AG04449 (cell line): ENCODE results near the gene CCSAP.

ENCODE experiments used
- CTCF ChIA-PET: fragments of 350-600 bp; formaldehyde crosslinking; extraction: SDS; loops from one replicate; lab custom pipeline; 2021; ENCODE audit warnings: antibody characterized with exemption; lab: Yijun Ruan, JAX
- POLR2A ChIA-PET: fragments of 400-600, 350-600 bp; formaldehyde crosslinking; extraction: SDS; loops from one replicate; lab custom pipeline; 2020; ENCODE audit warnings: antibody characterized with exemption, inconsistent platforms; lab: Yijun Ruan, JAX
- DNase-seq: peaks from one replicate; pipeline ENCODE4 v3.0.0-alpha.2; 2010; ENCODE audit warnings: low read depth, low spot score
- H3K4me3 ChIP-seq: 2 replicates; pipeline ENCODE4 v1.5.1; 2011; ENCODE audit warnings: low read depth, mild to moderate bottlenecking, control low read depth, low read length
- TF ChIP-seq, protein P1 (sequence below): IDR thresholded peaks from one replicate; pipeline ENCODE4 v1.5.1; 2011; ENCODE audit warnings: mild to moderate bottlenecking, moderate library complexity, low read length, control low read depth, inconsistent platforms; ENCODE audit not compliant: insufficient read depth; ENCODE audit errors: missing control alignments

Gene CCSAP

DNA sequence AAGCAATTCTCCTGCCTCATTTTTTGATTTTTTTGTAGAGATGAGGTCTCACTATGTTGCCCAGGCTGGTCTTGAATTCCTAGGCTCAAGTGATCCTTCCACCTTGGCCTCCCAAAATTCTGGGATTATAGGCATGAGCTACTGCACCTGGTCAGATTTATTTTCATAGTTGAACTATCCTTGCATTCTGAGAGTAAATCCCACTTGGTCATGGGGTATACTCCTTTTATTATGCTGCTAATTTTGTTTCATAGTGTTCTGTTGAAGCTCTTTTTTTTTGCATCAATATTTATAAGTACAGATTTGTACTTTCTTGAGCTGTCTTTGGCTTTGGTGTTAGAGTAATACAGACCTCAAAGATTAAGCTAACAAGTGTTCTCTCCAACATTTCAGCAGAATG, 12.8 kb upstream of the CCSAP start:
- DNase-seq = no peak
- TF ChIP-seq, protein P1, sequence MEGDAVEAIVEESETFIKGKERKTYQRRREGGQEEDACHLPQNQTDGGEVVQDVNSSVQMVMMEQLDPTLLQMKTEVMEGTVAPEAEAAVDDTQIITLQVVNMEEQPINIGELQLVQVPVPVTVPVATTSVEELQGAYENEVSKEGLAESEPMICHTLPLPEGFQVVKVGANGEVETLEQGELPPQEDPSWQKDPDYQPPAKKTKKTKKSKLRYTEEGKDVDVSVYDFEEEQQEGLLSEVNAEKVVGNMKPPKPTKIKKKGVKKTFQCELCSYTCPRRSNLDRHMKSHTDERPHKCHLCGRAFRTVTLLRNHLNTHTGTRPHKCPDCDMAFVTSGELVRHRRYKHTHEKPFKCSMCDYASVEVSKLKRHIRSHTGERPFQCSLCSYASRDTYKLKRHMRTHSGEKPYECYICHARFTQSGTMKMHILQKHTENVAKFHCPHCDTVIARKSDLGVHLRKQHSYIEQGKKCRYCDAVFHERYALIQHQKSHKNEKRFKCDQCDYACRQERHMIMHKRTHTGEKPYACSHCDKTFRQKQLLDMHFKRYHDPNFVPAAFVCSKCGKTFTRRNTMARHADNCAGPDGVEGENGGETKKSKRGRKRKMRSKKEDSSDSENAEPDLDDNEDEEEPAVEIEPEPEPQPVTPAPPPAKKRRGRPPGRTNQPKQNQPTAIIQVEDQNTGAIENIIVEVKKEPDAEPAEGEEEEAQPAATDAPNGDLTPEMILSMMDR = no peak
- CTCF ChIA-PET = interaction anchor here (1.3 kb wide), 1 partner anchor 13 kb away, joined by 3 read pairs; the partner anchor contains the start of gene CCSAP
- POLR2A ChIA-PET = no interaction called here
- H3K4me3 ChIP-seq = no peak overlapping the region

DNA sequence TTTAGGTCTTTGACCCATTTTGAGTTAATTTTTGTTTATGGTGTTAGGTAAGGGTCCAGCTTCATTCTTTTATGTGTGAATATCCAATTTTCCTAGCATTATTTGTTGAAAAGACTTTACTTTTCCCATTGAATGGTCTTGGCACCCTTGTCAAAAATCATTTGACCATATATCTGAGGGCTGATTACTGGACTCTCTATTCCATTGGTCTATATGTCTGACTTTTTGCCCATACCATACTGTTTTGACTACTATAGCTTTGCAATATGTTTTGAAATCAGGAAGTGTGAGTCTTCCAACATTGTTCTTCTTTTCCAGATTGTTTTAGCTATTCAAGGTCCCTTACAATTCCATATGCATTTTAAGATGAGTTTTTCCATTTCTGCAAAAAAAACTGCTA, 11.4 kb upstream of the CCSAP start:
- TF ChIP-seq, protein P1 = no peak
- H3K4me3 ChIP-seq = no peak overlapping the region
- ChIA-PET POLR2A (no interaction called here), CTCF (no interaction called here)
- DNase-seq = no peak

DNA sequence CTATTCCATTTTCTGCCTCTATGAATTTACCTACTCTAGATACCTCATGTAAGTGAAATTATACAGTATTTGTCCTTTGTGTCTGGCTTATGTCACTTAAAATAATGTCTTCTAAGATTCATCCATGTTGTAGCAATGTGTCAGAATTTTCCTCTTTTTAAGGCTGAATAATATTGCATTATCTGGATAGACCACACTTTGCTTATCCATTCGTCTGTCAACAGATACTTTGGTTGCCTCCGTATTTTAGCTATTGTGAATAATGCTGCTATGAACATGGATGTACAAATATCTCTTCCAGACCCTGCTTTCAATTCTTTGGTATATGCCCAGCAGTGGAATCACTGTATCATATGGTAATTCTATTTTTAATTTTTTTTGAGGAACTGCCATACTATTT, 10.1 kb upstream of the CCSAP start:
- TF ChIP-seq, protein P1 = no peak
- no peak for DNase-seq
- POLR2A ChIA-PET = no interaction called here
- CTCF ChIA-PET = no interaction called here
- H3K4me3 ChIP-seq = no peak overlapping the region

DNA sequence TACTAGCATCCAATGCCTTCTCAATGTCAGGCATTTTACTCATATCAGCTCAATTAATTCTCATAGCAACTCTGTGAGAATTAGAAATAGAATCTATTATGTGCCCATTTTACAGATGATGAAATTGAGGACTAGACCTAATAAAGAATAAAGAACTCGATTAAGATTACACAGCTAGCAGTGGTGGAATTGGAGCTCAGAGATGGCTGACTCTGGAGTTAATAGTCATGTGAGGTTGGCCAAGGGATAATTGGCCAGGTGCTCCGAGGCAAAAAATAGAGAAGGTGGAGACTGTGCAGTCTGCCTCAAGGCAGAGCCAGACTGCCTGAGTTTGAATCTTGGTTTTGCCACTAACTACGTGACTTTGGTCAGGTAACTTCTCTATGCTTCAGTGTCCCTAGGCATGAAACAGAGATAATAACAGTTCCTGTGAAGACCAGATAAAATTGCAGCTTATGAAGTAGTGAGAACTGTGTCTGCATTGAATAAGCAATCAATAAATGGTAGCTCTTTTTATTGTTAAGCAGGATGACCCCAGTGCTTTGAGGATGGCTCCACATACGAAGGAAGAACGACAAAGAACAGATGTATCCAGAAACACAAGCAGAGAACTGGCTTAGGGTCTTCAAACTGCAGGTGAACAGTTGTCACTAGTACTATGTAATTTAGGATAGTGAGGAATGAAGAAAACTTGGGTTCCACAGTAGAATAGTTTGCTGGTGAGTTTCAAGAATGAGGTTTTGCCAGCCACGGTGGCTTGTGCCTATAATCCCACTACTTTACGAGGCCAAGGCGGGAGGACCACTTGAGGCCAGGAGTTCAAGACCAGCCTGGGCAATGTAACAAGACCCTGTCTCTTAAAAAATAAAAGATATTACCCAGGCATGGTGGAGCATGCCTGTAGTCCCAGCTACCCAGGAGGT, 6.9 kb upstream of the CCSAP start:
- CTCF ChIA-PET = no interaction called here
- no peak overlapping the region for H3K4me3 ChIP-seq
- no peak for DNase-seq
- POLR2A ChIA-PET = no interaction called here
- TF ChIP-seq, protein P1 = no peak

DNA sequence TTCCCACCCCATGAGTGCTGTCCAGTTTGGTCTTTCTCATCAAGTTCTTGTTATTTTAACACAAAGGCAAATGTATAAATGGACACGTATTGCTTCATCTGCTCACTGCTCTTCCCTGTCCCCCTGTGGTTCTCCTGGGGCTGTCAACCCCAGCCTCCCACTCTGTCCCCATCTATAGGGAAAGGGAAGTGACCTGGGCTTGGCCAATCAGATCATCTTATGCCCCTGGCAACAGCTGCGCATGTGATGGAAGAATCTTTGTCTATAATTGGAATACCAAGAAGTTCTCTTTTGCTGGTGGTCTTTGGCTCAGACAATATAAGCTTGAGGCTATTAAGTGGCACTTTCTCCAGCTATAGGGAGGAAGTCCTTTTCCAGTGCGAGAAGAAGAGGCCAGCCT, 4.7 kb upstream of the CCSAP start:
- ChIA-PET CTCF (no interaction called here), POLR2A (no interaction called here)
- no peak for DNase-seq
- TF ChIP-seq, protein P1 = no peak
- H3K4me3 ChIP-seq = no peak overlapping the region

DNA sequence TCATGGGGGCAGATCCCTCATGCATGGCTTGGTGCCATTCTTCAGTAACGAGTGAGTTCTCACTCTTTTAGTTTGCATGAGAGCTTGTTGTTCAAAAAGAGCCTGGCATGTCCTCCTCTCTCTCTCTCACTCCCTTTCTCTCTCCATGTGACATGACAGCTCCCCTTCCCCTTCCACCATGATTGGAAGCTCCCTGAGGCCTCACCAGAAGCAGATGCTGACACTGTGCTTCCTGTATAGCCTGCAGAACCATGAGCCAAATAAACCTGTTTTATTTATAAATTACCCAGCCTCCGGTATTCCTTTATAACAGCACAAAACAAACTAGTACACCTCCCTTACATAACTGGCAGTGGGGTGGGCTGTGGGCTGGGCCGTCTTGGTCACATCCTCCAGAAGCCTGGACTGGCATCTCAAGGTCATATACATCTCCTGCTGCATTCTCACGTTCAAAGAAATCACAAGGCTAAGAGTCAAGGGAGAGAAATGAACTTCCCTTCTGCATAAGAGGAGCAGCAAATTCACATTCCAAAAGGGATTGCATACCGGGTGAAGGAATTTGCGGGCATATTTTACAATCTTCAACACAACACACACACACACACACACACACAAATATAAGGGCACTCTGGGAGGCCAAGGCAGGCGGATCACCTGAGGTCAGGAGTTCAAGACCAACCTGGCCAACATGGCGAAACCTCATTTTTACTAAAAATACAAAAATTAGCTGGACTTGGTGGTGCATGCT, 2.3 kb upstream of the CCSAP start:
- CTCF ChIA-PET = no interaction called here
- no peak for DNase-seq
- TF ChIP-seq, protein P1 = no peak
- POLR2A ChIA-PET = no interaction called here
- H3K4me3 ChIP-seq = no peak overlapping the region
